IPS-18a (cell line): ENCODE measurements around the gene KIF14.
"Not testable (repeated sequence)": the region's sequence is repeated elsewhere in the genome, so short reads cannot be mapped to it uniquely, and the experiment has no call there.

Experiments
- H3K27ac ChIP-seq: one replicate; pipeline ENCODE4 v1.5.1; 2013; ENCODE audit warnings: low read length
- H3K27me3 ChIP-seq: one replicate; pipeline ENCODE4 v1.6.1; 2013; ENCODE audit warnings: mild to moderate bottlenecking, low read length; ENCODE audit not compliant: control insufficient read depth, insufficient read depth
- H3K36me3 ChIP-seq: one replicate; pipeline ENCODE4 v1.6.1; 2013; ENCODE audit warnings: low read depth, low read length; ENCODE audit not compliant: control insufficient read depth
- H3K4me1 ChIP-seq: one replicate; pipeline ENCODE4 v1.6.1; 2013; ENCODE audit warnings: low read depth, low read length; ENCODE audit not compliant: control insufficient read depth
- H3K4me3 ChIP-seq: one replicate; pipeline ENCODE4 v1.5.1; 2013; ENCODE audit warnings: low read length
- H3K9ac ChIP-seq: one replicate; pipeline ENCODE4 v1.6.1; 2013; ENCODE audit warnings: mild to moderate bottlenecking, low read length, moderate library complexity
- H3K9me3 ChIP-seq: one replicate; pipeline ENCODE4 v1.6.1; 2013; ENCODE audit warnings: low read depth, low read length; ENCODE audit not compliant: control insufficient read depth

KIF14 gene

DNA sequence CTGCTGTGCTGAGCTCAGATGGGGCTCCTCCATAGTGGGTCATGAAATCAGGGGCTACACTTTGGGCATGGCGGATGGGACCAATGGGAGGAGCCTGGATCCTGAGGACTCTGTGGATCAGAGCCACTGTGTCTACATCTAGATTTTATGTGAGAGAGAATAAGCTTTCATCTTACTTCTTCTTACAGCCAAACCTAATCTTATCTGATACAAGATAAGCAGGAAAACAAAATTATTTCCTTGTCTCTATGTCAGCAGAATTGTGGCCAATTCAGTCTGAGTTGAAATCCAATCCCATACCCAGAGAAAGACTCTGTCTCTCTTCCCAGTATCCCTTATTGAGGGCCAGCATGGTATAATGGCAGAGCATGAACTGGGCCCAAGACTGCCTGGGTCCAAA lies 56.2 kb downstream of the KIF14 start:
- H3K4me3 ChIP-seq = no peak overlapping the region
- no peak overlapping the region for H3K9ac ChIP-seq
- H3K27ac ChIP-seq = no peak overlapping the region
- peaks cover 16% of the 10 kb centered on the region for H3K4me1 ChIP-seq
- no peaks in the 10 kb centered on the region for H3K27me3 ChIP-seq
- peaks cover 23% of the 10 kb centered on the region for H3K36me3 ChIP-seq
- H3K9me3 ChIP-seq = no peaks in the 10 kb centered on the region

DNA sequence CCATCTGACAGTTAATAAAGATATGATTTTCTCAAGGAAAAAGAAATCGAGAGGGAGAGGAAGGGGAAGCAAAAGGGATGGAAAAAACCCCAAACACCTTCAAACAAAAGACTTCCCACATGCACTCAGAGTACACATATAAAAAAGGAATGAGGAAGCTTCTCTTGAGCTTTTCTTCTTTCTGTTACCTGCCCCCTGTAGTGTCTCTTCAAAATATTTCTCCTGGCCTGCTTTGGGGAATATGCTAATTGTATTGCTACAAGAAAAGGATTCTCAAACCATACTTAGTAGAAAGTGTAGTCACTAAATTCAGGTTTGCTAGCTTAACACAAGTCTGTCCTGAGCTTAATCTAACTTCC lies 58.7 kb downstream of the KIF14 start:
- H3K27ac ChIP-seq = peak overlapping the region; percentile 57
- H3K27me3 ChIP-seq = no peaks in the 10 kb centered on the region
- peak overlapping the region; percentile 13 for H3K9ac ChIP-seq
- H3K4me3 ChIP-seq = peak overlapping the region; percentile 26
- H3K9me3 ChIP-seq = no peaks in the 10 kb centered on the region
- peaks cover 34% of the 10 kb centered on the region for H3K36me3 ChIP-seq
- peaks cover 16% of the 10 kb centered on the region for H3K4me1 ChIP-seq

DNA sequence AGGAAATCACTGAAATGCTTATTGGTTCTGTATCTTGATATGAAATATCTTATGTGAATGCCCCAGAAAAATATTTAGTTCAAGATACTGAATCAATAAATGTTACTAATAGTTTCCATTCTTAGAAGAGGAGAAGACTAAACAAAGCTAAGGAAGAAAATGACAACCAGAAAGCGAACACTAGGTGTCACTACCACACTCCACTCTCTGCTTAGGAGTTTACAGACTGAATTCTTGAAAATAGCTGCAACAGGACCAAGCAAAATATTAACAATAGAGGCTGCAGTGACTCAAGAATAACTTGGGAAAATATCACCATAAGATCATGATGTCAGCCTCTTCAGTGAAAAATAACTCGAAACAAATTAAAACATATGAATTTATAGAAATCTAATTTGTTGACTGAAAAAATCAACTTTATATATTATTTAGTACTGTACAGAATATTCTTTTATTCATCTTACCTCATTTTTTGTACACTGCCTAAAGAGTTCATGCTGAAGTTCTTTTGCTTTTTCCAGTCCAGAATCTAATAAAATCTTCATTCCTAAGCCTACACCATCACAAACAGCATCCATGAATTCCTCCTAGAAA lies 61.6 kb downstream of the KIF14 start:
- no peaks in the 10 kb centered on the region for H3K27me3 ChIP-seq
- H3K27ac ChIP-seq = no peak overlapping the region
- H3K9ac ChIP-seq = no peak overlapping the region
- H3K4me3 ChIP-seq = no peak overlapping the region
- peaks cover 28% of the 10 kb centered on the region for H3K36me3 ChIP-seq
- peaks cover 16% of the 10 kb centered on the region for H3K4me1 ChIP-seq
- no peaks in the 10 kb centered on the region for H3K9me3 ChIP-seq

DNA sequence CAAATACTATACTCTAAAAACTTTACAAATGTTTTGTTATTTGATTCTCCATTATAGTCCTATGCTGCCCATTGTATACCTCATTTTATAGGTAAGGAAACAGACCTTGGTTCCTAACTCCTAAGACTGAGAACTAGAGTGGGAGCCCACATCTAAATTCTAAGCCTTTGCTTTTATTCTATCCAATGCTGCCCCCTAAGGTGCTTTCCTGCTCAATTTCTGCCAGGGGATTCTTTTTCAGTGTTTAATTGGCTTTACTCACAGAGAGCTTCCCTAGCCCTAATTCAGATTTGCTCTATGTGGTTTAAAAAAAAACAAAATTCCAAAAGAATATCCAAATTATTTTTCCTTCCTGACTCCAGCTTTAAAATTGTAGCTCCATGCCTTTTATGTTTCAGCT lies 64.5 kb downstream of the KIF14 start:
- Histone ChIP-seq H3K9ac (no peak overlapping the region), H3K4me1 (no peaks in the 10 kb centered on the region), H3K9me3 (no peaks in the 10 kb centered on the region), H3K27ac (no peak overlapping the region), H3K4me3 (no peak overlapping the region), H3K27me3 (no peaks in the 10 kb centered on the region), H3K36me3 (peaks cover 37% of the 10 kb centered on the region)

DNA sequence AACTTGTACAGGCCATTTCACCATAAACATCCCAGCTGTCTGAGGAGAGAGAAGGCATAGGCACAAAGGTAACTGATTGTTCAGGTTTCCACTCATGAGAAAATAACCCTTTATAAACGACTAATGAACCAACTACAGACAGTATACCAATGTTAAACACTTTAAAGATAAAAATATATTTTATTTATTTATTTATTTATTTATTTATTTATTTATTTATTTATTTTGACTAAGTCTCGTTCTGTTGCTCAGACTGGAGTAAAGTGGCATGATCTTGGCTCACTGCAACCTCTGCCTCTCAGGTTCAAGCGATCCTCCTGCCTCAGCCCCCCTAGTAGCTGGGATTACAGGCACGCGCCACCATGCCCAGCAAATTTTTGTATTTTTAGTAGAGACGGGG lies 67.8 kb downstream of the KIF14 start:
- H3K4me1 ChIP-seq, H3K27ac ChIP-seq, H3K9ac ChIP-seq, H3K27me3 ChIP-seq, H3K9me3 ChIP-seq, H3K4me3 ChIP-seq: not testable (repeated sequence)
- H3K36me3 ChIP-seq = peaks cover 23% of the 10 kb centered on the region

DNA sequence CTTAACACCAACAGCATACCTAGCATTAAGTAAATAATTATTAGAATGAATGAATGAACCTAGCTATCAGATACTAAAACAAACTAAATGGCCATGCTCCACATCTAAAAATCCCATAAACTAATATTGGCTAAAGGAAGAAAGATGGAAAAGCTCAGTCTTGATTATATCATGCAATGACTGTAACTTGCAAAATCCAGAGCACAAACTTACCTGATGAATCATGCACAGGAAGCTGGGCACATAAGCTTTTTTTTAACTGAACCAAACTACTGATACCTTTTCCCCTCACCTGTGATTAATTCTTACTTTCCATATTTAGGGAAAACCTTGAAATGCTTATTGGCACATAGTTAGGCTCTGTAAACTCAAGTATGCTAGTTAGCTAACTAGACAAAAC lies 70.2 kb downstream of the KIF14 start:
- H3K36me3 ChIP-seq = peaks cover 13% of the 10 kb centered on the region
- H3K9me3 ChIP-seq = no peaks in the 10 kb centered on the region
- no peak overlapping the region for H3K27ac ChIP-seq
- no peak overlapping the region for H3K4me3 ChIP-seq
- H3K4me1 ChIP-seq = no peaks in the 10 kb centered on the region
- no peaks in the 10 kb centered on the region for H3K27me3 ChIP-seq
- H3K9ac ChIP-seq = no peak overlapping the region

DNA sequence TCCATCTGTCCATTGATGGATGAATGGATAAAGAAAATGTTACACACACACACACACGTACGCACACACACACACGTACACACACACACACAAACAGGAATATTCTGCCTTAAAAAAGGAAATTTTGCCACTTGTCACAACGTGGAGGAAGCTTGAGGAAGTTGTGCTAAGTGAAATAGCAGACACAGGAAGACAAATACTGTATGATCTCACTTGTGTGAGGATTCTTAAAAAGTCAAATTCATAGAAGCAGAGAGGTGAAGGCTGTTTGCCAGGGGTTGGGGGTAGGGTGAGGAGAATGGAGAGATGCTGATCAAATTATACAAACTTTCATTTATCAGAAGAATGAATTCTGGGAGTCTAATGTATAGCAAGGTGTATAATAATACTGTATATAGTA lies 73.2 kb downstream of the KIF14 start:
- no peaks in the 10 kb centered on the region for H3K27me3 ChIP-seq
- H3K27ac ChIP-seq = no peak overlapping the region
- H3K36me3 ChIP-seq = no peaks in the 10 kb centered on the region
- no peak overlapping the region for H3K9ac ChIP-seq
- no peak overlapping the region for H3K4me3 ChIP-seq
- no peaks in the 10 kb centered on the region for H3K4me1 ChIP-seq
- H3K9me3 ChIP-seq = no peaks in the 10 kb centered on the region

DNA sequence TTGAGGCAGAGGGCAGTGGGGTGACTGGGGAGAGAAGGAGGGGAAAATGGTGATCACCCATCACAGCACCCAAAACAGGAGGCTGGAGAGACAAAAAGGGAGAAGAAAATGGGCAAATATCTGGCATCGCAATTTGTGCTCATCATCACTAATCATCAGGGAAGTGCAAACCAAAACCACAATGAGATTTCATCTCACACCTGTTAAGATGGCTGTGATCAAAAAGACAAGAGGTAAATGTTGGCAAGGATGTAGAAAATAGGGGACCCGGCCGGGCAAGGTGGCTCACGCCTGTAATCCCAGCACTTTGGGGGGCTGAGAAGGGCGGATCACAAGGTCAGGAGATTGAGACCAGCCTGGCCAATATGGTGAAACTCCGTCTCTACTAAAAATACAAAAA lies 74.0 kb downstream of the KIF14 start:
- H3K4me3 ChIP-seq = no peak overlapping the region
- no peak overlapping the region for H3K9ac ChIP-seq
- no peaks in the 10 kb centered on the region for H3K27me3 ChIP-seq
- H3K27ac ChIP-seq = no peak overlapping the region
- H3K36me3 ChIP-seq = no peaks in the 10 kb centered on the region
- H3K9me3 ChIP-seq = no peaks in the 10 kb centered on the region
- no peaks in the 10 kb centered on the region for H3K4me1 ChIP-seq

DNA sequence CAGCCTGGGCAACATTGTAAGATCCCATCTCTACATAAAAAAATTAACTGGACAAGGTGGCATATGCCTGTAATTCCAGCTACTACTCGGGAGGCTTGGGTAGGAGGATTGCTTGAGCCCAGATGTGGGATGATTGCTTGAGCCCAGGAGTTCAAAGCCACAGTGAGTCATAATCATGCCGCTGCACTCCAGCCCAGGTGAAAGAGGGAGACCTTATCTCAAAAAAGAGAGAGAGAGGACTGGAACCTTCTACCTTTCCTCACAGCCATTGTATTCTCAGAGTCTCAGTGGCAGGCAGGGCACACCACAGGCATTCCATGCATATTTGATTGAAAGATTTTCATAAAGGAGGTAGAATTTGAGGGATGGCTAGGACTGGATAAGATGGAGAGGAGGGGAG lies 78.4 kb downstream of the KIF14 start:
- no peaks in the 10 kb centered on the region for H3K9me3 ChIP-seq
- no peak overlapping the region for H3K9ac ChIP-seq
- H3K27me3 ChIP-seq = no peaks in the 10 kb centered on the region
- H3K4me3 ChIP-seq = no peak overlapping the region
- H3K27ac ChIP-seq = no peak overlapping the region
- no peaks in the 10 kb centered on the region for H3K4me1 ChIP-seq
- no peaks in the 10 kb centered on the region for H3K36me3 ChIP-seq

DNA sequence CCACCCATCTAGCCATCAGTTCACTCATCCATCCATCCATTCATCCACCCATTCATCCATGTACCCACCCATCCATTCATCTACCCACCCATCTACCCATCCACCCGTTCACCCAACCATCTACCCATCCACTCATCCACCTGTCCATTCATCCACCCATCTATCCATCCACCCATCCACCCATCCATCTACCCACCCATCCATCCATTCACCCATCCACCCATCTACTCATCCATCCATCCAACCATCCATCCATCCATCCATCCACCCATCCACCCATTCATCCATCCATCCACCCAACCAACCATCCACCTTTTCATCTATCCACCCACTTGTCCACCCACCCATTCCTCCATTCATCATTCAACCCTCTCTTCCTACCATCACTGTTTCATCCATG lies 80.3 kb downstream of the KIF14 start:
- H3K4me3 ChIP-seq = no peak overlapping the region
- no peak overlapping the region for H3K9ac ChIP-seq
- no peak overlapping the region for H3K27ac ChIP-seq
- H3K27me3 ChIP-seq = no peaks in the 10 kb centered on the region
- H3K36me3 ChIP-seq = no peaks in the 10 kb centered on the region
- no peaks in the 10 kb centered on the region for H3K9me3 ChIP-seq
- no peaks in the 10 kb centered on the region for H3K4me1 ChIP-seq

DNA sequence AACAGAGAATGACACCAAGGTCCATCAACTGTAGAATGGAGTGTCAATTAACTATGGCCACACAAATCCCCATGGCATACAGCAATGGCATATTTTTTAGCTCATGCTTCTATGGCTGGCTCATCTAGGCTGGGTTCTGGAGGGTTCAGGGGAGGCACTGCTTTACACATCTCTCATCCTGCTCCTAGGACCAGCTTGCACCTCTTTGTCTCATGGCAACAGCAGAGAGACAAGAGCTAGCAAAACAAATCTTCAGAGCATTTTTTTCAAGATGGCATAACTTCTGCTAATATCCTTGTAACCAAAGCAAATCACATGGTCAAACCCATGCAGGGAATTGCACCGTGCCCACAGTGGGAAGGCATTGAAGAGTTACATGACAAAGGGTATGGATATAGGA lies 82.4 kb downstream of the KIF14 start:
- Histone ChIP-seq H3K27ac (no peak overlapping the region), H3K9me3 (no peaks in the 10 kb centered on the region), H3K36me3 (no peaks in the 10 kb centered on the region), H3K4me1 (no peaks in the 10 kb centered on the region), H3K4me3 (no peak overlapping the region), H3K9ac (no peak overlapping the region), H3K27me3 (no peaks in the 10 kb centered on the region)

DNA sequence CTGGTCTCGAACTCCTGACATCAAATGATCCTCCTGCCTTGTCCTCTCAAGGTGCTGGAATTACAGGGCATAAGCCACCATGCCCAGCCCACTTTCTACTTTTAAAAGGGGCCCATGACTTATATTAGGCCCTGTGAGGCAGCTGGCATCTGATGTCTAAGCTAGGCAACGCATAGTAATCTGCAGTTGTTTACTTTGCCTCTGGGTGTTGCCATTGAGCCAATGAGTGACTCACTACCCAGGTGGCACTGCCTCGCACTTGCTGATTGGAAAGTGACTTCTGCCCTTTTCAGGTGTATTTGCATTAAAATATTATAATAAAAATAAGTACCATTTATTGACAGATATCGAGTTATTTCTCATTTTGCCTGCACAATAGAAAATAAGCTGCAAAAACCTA lies 84.9 kb downstream of the KIF14 start:
- Histone ChIP-seq H3K27me3 (no peaks in the 10 kb centered on the region), H3K4me1 (no peaks in the 10 kb centered on the region), H3K4me3 (no peak overlapping the region), H3K9me3 (no peaks in the 10 kb centered on the region), H3K9ac (no peak overlapping the region), H3K27ac (no peak overlapping the region), H3K36me3 (no peaks in the 10 kb centered on the region)
